ENCODE data around the gene DAAM1. TPM values are rescaled to one million over a fixed set of nuclear protein-coding genes. Genes with fewer than 3 reads are reported as not detected.

Gene DAAM1
- total RNA-seq, 2 experiments from 2014 or later: 30.1 to 72.8 TPM

DNA sequence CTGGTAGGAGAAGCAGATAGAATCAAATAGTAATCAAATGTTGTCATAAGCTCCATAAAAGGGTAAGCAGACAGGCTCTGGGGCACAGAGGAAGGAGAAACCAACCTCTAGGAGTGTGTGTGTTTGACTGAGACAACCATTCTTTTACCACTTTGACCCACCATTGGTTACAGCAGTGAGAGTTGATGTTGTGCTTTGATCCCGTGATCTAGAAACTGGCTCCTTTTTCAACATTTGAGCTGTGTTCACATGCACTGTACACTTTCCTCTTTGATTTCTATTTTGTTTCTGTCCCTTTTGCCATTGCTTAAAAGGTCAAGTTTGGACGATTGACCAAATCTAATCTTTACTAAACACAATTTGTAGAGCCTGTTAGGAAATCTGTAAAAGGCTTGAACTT lies 108.0 kb downstream of the DAAM1 start:
- Histone ChIP-seq H3K9me3 (ENCODE audit: low read length) (no peaks in the 10 kb centered on the region), H3K27ac (ENCODE audit: low read depth, low read length, poor library complexity, severe bottlenecking) (peak overlapping the region; percentile 8), H2AFZ (ENCODE audit: low read length) (no peak overlapping the region), H3K79me2 (ENCODE audit: insufficient read depth, low read depth, low read length) (peaks cover 34% of the 10 kb centered on the region; the same call in 1 of the 2 replicates), H3K4me2 (ENCODE audit: low read length) (peak overlapping the region; percentile 92; the same call in 1 of the 2 replicates), H3K36me3 (ENCODE audit: insufficient read depth, low read length) (peaks cover 78% of the 10 kb centered on the region), H3K9me2 (ENCODE audit: insufficient read depth, low read length) (no peaks in the 10 kb centered on the region), H3K4me1 (ENCODE audit: insufficient read depth, low read length, poor library complexity, severe bottlenecking) (peaks cover 59% of the 10 kb centered on the region), H4K20me1 (ENCODE audit: insufficient read depth, low read length) (no peaks in the 10 kb centered on the region), H3K4me3 (ENCODE audit: low read depth, low read length, poor library complexity, severe bottlenecking) (no peak overlapping the region)
- ChIA-PET POLR2A (interaction anchor here (0.6 to 4.1 kb wide), 6 partner anchors 8 to 137 kb away, joined by 3 to 26 read pairs (median 3); no protein-coding TSS in a partner anchor), CTCF (ENCODE audit: unreplicated experiment) (interaction anchor here (0.7 kb wide), 1 partner anchor 9 kb away, joined by 3 read pairs; no protein-coding TSS in a partner anchor)
- TF ChIP-seq EZH2phosphoT487 (IDR thresholded peaks at IDR 0.05; ENCODE audit: borderline replicate concordance, low read depth, low read length): no peak
- TF ChIP-seq, protein P1, sequence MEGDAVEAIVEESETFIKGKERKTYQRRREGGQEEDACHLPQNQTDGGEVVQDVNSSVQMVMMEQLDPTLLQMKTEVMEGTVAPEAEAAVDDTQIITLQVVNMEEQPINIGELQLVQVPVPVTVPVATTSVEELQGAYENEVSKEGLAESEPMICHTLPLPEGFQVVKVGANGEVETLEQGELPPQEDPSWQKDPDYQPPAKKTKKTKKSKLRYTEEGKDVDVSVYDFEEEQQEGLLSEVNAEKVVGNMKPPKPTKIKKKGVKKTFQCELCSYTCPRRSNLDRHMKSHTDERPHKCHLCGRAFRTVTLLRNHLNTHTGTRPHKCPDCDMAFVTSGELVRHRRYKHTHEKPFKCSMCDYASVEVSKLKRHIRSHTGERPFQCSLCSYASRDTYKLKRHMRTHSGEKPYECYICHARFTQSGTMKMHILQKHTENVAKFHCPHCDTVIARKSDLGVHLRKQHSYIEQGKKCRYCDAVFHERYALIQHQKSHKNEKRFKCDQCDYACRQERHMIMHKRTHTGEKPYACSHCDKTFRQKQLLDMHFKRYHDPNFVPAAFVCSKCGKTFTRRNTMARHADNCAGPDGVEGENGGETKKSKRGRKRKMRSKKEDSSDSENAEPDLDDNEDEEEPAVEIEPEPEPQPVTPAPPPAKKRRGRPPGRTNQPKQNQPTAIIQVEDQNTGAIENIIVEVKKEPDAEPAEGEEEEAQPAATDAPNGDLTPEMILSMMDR (conservative IDR thresholded peaks at IDR 0.05; ENCODE audit: low read length): no peak
- DNase-seq (ENCODE audit: low spot score): no peak
- no TSS peak for BruUV-seq (replicated peaks)
- intact Hi-C loops (cut with micrococcal nuclease; ENCODE audit: unreplicated experiment): no loop called here

DNA sequence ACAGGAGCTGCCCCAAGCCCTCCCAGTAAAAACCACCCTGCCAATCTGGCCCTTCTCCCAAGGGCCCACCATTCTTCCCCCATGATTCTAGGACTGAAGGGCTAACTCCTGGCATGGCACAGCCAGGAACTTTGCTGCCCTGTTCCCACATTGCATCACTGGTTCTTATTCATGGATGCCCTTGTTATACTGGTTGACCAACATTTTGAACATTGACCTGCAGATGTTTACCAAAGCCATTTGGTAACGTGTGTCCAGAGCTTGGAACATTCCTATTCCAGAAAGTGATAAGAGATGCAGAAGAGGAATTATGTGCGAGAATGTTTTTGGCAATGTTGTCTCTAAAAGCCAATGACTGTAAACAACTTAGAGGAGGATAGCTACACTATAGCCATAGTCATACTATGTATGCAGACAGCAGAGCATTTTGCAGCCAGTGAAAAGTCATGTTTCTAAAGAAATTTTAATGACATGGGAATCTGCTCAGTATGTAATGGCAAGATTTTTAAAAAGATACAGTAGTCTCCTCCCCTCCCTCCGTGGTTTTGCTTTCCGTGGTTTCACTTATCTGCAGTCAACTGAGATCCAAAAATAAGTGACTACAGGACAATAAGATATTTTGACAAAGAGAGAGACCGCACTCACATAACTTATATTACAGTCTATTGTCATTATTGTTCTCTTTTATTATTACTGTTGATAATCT lies 108.8 kb downstream of the DAAM1 start:
- Histone ChIP-seq H3K4me2 (ENCODE audit: low read length) (peak overlapping the region; percentile 92), H2AFZ (ENCODE audit: low read length) (no peak overlapping the region), H4K20me1 (ENCODE audit: insufficient read depth, low read length) (no peaks in the 10 kb centered on the region), H3K36me3 (ENCODE audit: insufficient read depth, low read length) (peaks cover 71% of the 10 kb centered on the region), H3K79me2 (ENCODE audit: insufficient read depth, low read depth, low read length) (peaks cover 40% of the 10 kb centered on the region; the same call in 1 of the 2 replicates), H3K9me2 (ENCODE audit: insufficient read depth, low read length) (no peaks in the 10 kb centered on the region), H3K4me1 (ENCODE audit: insufficient read depth, low read length, poor library complexity, severe bottlenecking) (peaks cover 66% of the 10 kb centered on the region), H3K4me3 (ENCODE audit: low read depth, low read length, poor library complexity, severe bottlenecking) (no peak overlapping the region), H3K9me3 (ENCODE audit: low read length) (no peaks in the 10 kb centered on the region), H3K27ac (ENCODE audit: low read depth, low read length, poor library complexity, severe bottlenecking) (no peak overlapping the region)
- ChIA-PET CTCF (ENCODE audit: unreplicated experiment) (no interaction called here), POLR2A (interaction anchor here (0.6 to 4.1 kb wide), 5 partner anchors 8 to 59 kb away, joined by 3 to 26 read pairs (median 5); no protein-coding TSS in a partner anchor)
- TF ChIP-seq EZH2phosphoT487 (IDR thresholded peaks at IDR 0.05; ENCODE audit: borderline replicate concordance, low read depth, low read length): no peak
- intact Hi-C loops (cut with micrococcal nuclease; ENCODE audit: unreplicated experiment): no loop called here
- no peak for DNase-seq (ENCODE audit: low spot score)
- BruUV-seq (replicated peaks): no TSS peak

DNA sequence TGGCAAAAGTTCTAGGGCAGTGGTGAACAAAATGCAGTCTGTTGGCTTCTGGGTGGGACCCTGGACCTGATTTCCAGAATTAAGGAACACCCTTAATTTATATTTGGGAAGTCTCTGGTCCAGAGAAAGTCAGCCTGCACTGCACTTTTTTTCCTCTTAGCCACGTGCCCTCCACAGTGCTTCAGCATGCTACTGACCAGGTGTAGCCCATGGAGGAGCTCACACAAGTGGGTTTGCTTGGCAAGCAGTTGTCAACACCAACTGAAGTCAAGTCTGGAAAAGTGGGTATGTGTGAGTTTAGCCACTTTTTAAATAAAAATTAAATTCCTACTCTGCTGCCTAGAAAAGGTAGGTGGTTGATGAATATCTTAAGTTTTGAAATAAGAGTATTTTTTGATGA lies 111.3 kb downstream of the DAAM1 start:
- no peaks in the 10 kb centered on the region for H3K9me3 ChIP-seq (ENCODE audit: low read length)
- H3K27ac ChIP-seq (ENCODE audit: low read depth, low read length, poor library complexity, severe bottlenecking): peak overlapping the region; percentile 99
- no peaks in the 10 kb centered on the region for H4K20me1 ChIP-seq (ENCODE audit: insufficient read depth, low read length)
- peaks cover 46% of the 10 kb centered on the region for H3K36me3 ChIP-seq (ENCODE audit: insufficient read depth, low read length)
- CTCF ChIA-PET (ENCODE audit: unreplicated experiment): no interaction called here
- TF ChIP-seq EZH2phosphoT487 (IDR thresholded peaks at IDR 0.05; ENCODE audit: borderline replicate concordance, low read depth, low read length): no peak
- TF ChIP-seq, protein P1 (conservative IDR thresholded peaks at IDR 0.05; ENCODE audit: low read length): no peak
- POLR2A ChIA-PET: interaction anchor here (0.9 to 1.8 kb wide), 6 partner anchors 10 to 150 kb away, joined by 3 to 8 read pairs (median 4); no protein-coding TSS in a partner anchor
- H3K4me3 ChIP-seq (ENCODE audit: low read depth, low read length, poor library complexity, severe bottlenecking): no peak overlapping the region
- peak overlapping the region; percentile 92 for H3K4me2 ChIP-seq (ENCODE audit: low read length)
- peaks cover 91% of the 10 kb centered on the region for H3K4me1 ChIP-seq (ENCODE audit: insufficient read depth, low read length, poor library complexity, severe bottlenecking)
- intact Hi-C loops (cut with micrococcal nuclease; ENCODE audit: unreplicated experiment): no loop called here
- H3K9me2 ChIP-seq (ENCODE audit: insufficient read depth, low read length): no peaks in the 10 kb centered on the region
- DNase-seq (ENCODE audit: low spot score): peak; percentile 32
- H3K79me2 ChIP-seq (ENCODE audit: insufficient read depth, low read depth, low read length): peaks cover 60% of the 10 kb centered on the region; the same call in 1 of the 2 replicates
- H2AFZ ChIP-seq (ENCODE audit: low read length): peak overlapping the region; percentile 8; the same call in 1 of the 2 replicates
- BruUV-seq (replicated peaks): no TSS peak

Measured in OCI-LY7 (cell line).